GM12873 (cell line): ENCODE results near the gene SCNM1.

Experiments
- TF ChIP-seq, protein P1 (sequence below): IDR thresholded peaks from 2 replicates; pipeline ENCODE4 v1.5.1; 2012; ENCODE audit warnings: low read depth, mild to moderate bottlenecking, moderate library complexity, low read length, control low read depth; ENCODE audit not compliant: insufficient read depth; ENCODE audit errors: missing control alignments

The SCNM1 gene

DNA sequence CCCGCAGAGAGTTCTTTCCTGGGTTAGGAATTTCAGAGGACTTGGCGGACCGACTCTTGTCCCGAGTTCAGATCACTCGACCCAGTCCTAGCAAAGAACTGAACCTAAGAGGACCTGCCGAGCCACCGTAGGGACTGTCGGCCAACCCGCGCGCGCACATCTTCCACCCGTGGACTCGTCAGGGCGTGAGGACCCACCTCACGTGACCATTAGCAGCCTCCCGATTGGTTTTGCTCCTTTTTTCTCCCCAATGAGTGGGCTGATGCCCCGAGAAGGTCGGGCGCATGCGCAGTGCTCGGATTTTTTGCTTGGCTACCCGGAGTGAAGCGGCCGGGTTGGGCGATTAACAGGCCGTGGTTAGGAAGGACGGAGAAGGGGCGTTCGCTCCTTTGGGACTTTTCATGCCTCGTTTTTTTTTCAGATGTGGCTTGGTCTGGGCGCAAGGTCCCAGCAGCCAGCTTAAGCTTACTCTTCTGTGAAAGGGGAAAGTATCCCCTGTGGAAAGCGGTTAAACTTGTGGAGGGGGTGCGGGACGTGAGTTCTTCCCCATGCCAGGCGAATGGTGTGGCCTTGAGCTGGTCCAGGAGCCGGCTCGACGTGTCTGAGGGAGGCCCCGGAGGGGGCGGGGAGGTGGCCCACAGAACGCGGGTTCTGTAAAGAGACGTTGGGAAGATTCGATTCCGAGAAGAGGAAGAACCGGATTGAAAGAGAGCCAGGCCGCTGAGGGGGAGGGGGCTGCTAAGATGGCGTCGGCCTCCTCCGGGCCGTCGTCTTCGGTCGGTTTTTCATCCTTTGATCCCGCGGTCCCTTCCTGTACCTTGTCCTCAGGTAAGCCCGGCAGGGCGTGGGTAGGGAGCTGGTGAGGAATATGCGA, 32.5 kb downstream of the SCNM1 start, which contains the start of gene PIP5K1A:
TSS of gene PIP5K1A (plus strand) at position 299 of the 874 bp plus-strand sequence. CDS start at position 744, 445 bp downstream.
- TF ChIP-seq, protein P1, sequence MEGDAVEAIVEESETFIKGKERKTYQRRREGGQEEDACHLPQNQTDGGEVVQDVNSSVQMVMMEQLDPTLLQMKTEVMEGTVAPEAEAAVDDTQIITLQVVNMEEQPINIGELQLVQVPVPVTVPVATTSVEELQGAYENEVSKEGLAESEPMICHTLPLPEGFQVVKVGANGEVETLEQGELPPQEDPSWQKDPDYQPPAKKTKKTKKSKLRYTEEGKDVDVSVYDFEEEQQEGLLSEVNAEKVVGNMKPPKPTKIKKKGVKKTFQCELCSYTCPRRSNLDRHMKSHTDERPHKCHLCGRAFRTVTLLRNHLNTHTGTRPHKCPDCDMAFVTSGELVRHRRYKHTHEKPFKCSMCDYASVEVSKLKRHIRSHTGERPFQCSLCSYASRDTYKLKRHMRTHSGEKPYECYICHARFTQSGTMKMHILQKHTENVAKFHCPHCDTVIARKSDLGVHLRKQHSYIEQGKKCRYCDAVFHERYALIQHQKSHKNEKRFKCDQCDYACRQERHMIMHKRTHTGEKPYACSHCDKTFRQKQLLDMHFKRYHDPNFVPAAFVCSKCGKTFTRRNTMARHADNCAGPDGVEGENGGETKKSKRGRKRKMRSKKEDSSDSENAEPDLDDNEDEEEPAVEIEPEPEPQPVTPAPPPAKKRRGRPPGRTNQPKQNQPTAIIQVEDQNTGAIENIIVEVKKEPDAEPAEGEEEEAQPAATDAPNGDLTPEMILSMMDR, result no peak

DNA sequence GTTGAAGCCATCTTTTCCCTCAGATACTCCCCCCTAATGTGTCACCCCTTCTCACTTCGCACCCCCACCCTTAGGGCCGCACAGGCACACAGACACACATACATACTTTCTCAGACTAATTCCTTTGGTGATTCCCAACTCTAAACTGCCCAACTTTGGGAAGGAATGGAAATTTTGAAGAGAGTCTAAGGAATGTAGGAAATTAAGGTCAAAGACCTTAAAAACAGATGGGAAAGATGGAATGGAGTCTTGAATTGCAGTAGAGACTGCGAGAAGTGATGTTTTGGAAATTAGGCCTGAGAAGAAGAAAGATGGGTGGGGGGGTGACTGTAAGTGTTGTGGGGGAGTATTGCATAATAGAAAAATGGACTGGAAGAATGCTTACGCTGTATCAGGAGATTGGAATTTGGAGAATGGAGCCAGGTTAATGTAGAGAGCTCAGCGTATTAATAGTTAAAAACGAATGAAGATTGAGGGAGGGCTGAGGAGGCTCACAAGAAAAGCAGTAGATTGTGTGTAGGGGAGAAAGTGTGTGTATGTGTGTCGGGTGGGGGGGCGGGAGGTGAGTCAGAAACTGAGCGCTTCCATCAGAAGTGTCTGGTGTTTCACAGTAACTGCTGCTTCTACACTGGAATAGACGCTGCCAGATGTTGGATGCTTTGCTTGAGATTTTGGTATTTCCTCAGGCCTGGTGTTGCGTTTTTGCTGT, 34.1 kb downstream of the SCNM1 start:
- TF ChIP-seq, protein P1, result no peak

DNA sequence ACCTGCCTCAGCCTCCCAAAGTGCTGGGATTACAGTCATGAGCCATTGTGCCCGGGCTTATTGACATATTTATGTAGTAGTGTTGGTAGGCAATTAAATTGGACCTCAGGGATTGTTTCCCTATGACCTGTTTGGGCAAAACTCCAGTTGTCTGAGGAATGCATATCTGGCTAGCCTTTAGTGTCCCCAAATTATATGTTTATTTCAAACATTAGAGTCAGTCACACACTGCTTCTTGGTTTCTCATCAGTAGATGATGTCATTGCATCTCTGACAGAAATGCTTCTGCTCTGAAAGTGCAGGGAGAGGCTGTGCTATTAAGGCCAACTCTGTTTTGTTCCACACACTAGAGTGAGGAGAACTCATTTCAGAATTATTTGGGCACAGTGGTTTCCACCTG, 44.9 kb downstream of the SCNM1 start:
- TF ChIP-seq, protein P1, result no peak

DNA sequence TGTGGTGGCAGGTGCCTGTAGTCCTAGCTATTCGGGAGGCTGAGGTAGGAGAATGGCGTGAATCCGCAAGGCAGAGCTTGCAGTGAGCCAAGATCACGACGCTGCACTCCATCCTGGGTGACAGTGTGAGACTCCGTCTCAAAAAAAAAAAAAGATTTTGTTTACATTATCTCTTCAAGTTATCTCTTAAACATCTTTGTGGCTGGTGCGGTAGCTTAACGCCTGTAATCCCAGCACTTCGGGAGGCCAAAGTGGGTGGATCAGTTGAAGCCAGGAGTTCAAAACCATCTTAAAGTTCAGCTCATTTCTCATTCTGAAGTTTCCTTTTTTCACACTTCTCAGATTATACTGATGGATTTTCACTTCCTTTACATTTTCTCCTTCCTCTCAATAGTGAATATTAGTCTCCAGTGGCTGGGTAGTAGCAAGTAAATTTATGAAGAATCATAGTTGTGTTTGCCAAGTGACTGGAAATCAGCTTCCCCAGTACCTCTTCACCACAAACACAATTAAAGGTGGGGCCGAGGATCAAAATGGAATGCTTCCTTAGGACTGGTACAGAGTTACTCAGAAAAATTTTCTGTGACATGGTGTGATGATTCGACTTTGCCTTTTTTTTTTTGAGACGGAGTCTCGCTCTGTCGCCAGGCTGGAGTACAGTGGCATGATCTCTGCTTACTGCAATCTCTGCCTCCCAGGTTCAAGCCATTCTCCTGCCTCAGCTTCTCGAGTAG, 46.2 kb downstream of the SCNM1 start:
- TF ChIP-seq, protein P1, result no peak

DNA sequence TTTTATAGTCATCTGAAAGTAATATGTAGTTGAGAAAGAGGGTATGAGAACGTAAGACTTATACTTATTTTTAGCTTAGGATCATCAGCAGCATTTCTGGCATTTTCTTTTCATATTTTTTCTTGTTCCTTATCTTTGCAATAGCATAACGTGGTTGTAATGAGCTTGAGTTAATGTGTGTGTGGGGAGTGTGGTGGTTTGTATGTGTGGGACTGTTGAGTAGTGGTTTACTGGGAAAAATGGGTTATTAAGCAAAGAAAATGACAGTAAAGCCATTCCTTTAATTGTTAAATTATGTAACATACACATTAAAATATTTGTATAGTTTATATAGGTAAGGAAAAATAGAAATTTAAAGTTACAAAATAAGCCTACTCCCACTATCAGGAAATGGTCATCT, 47.6 kb downstream of the SCNM1 start:
- TF ChIP-seq, protein P1, result no peak
